Skeletal muscle satellite cell (primary cell): Measurements from ENCODE around the gene TRIM50.
"Not testable (repeated sequence)": the region's sequence is repeated elsewhere in the genome, so short reads cannot be mapped to it uniquely, and the experiment has no call there.

Experiments
- H3K27me3 ChIP-seq: 2 replicates; pipeline ENCODE4 v1.7.0; 2013; ENCODE audit warnings: low read length; ENCODE audit not compliant: control insufficient read depth, insufficient read depth
- H3K36me3 ChIP-seq: 2 replicates; pipeline ENCODE4 v1.7.0; 2013; ENCODE audit warnings: mild to moderate bottlenecking, control low read depth, low read length; ENCODE audit not compliant: insufficient read depth
- H3K4me1 ChIP-seq: 2 replicates; pipeline ENCODE4 v1.7.0; 2013; ENCODE audit warnings: low read length; ENCODE audit not compliant: control insufficient read depth, insufficient read depth
- H3K4me2 ChIP-seq: 2 replicates; pipeline ENCODE4 v1.7.0; 2013; ENCODE audit warnings: mild to moderate bottlenecking, low read length
- H3K4me3 ChIP-seq: 2 replicates; pipeline ENCODE4 v1.7.0; 2013; ENCODE audit warnings: low read length
- H3K9ac ChIP-seq: 2 replicates; pipeline ENCODE4 v1.7.0; 2013; ENCODE audit warnings: mild to moderate bottlenecking, low read depth, low read length, moderate library complexity
- H3K9me3 ChIP-seq: replicated peaks from 2 replicates; pipeline ENCODE4 v1.7.0; 2013; ENCODE audit warnings: mild to moderate bottlenecking, control low read depth, low read length

TRIM50 gene

DNA sequence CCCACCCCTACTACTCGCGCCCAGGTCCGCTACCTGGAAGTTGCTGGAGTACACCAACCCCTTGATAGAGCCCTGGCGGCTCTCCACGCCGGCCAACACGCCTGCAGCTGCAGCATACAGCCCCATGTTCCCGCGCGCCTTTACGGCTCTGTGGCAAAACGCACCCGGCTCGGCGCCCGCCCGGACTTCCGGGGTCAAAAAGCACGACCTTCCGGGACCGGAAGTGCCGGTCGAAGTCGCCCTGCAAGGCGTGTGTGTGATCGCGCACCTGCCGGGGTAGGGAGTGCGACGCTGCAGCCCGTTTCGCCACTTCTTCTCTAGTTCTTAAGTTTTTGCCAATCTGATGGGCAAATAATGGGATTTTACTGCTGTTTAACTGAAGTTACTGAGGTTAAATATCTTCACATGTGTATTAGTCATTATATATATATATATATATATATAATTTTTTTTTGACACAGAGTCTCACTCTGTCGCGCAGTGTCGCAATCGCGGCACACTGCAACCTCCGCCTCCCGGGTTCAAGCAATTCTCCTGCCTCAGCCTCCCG, 19.1 kb downstream of the TRIM50 start, which contains the start of gene NSUN5:
TSS of gene NSUN5 (minus strand) at position 162 of the 550 bp plus-strand sequence. CDS start at position 126, 36 bp downstream.
- Histone ChIP-seq H3K27me3 (no peaks in the 10 kb centered on the region), H3K4me1 (peaks cover 6% of the 10 kb centered on the region), H3K4me3 (peak within 1 kb of the TSS; percentile 85), H3K4me2 (peak within 1 kb of the TSS; percentile 97), H3K9me3 (no peaks in the 10 kb centered on the region), H3K36me3 (peaks cover 13% of the 10 kb centered on the region), H3K9ac (peak within 1 kb of the TSS; percentile 74)

DNA sequence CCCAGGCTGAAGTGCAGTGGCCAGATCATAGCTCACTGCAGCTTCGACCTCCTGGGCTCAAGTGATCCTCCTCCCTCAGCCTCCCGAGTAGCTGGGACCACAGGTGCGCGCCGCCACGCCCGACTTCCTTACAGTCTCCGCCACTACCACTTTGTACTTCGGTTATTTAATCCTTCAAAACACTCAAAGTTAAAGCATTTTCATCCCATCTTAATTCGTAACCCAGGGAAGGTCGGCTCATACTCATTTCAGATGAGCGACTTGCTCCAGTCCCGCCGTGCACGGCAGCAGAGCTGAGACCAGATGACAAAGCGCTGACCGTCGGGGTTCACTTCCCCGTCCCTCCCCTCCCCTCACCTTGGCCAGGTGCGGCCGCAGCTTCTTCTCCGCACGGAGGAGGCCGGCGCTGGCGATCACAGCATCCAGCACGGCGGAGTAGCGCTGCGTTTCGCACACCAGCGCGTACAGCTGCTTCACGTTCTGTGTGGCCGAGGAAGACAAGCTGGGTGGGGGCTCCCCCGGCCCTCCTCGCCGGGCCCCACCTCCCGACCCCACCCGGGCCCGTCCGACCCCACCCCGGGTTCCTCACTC, 19.7 kb downstream of the TRIM50 start:
- peak overlapping the region; percentile 74 for H3K9ac ChIP-seq
- H3K4me2 ChIP-seq: peak overlapping the region; percentile 97
- H3K4me1 ChIP-seq: peaks cover 6% of the 10 kb centered on the region
- H3K9me3 ChIP-seq: no peaks in the 10 kb centered on the region
- no peaks in the 10 kb centered on the region for H3K27me3 ChIP-seq
- H3K36me3 ChIP-seq: peaks cover 13% of the 10 kb centered on the region
- H3K4me3 ChIP-seq: peak overlapping the region; percentile 85

DNA sequence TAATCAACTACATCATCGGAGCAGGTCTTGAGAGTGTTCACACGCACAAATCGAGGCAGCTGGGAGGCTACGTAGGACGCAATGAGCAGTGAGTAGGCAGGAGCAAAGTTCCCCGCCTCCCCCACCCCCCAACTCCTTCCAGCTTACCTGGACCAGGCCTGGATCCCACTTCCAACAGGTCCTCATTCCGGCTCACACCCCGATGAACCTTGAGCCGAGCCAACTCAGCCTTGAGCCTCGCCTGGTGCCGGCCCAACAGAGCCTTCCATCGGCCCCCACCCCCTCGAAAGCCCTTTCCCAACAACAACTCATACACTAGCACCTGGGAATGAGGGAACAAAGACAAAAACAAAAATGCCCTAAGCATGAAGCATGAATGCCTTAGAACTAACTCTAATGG, 20.4 kb downstream of the TRIM50 start:
- H3K9me3 ChIP-seq: no peaks in the 10 kb centered on the region
- no peaks in the 10 kb centered on the region for H3K27me3 ChIP-seq
- no peak overlapping the region for H3K9ac ChIP-seq
- H3K4me3 ChIP-seq: peak overlapping the region; percentile 85
- H3K4me1 ChIP-seq: peaks cover 6% of the 10 kb centered on the region
- peaks cover 13% of the 10 kb centered on the region for H3K36me3 ChIP-seq
- peak overlapping the region; percentile 97 for H3K4me2 ChIP-seq

DNA sequence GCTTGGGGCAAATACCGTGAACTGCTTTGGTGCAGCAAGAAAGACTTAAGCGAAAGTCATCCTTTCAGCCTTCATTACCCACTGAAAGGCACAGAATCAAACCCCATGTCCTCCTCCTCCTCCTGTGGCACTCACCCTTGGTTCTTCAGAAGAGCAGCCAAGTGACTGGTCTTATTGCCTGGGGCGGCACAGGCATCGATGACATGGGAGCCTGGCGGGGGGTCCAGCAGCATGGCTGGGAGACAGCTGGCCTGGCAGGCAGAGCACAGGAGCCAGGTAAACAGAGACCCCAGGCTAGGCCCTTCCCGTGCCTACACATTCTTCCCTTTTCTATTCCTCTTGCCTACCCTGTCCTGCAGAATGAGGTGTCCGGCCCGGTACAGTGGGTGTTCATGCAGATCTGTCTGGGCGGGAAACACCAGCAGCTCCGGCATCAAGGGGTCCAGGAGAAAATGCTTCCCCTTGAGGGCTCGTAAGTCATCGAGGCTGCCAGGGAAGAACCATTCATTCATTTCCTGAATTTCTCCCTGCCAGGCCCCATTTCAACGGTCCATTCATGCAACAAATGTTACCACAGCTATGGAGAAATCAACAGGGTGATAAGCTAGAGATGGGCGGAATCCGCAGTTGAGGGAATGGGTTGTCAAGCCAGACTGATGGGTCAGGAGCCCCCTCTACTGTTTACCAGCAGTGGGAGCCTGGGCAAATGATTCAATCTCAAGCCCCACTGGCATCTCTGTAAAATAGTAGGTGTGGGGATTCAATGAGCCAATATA, 23.1 kb downstream of the TRIM50 start:
- H3K36me3 ChIP-seq: peaks cover 13% of the 10 kb centered on the region
- not testable (repeated sequence) for H3K4me1 ChIP-seq, H3K9ac ChIP-seq, H3K27me3 ChIP-seq, H3K4me3 ChIP-seq, H3K4me2 ChIP-seq, H3K9me3 ChIP-seq

DNA sequence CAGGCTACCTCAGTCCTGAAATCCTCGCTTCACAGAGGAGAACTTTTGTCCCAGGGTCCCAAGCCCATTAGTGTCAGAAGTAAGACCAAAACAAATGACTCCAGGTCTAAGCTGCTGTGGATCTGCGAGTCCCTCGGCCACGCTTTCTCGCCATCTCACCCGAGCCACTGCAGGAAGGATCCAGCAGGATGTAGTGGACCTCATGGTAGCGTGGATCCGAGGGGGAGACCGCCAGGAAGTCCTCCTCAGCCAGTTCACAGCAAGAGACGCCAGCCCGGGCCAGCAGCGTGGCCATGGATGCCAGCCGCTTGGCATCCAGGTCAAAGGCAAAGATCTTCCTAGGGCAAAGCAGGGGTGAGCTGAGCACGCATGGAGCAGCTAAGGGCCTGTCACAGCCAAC, 23.8 kb downstream of the TRIM50 start:
- H3K36me3 ChIP-seq: peaks cover 13% of the 10 kb centered on the region
- no peak overlapping the region for H3K9ac ChIP-seq
- no peaks in the 10 kb centered on the region for H3K27me3 ChIP-seq
- H3K4me2 ChIP-seq: no peak overlapping the region
- peaks cover 6% of the 10 kb centered on the region for H3K4me1 ChIP-seq
- no peaks in the 10 kb centered on the region for H3K9me3 ChIP-seq
- no peak overlapping the region for H3K4me3 ChIP-seq

DNA sequence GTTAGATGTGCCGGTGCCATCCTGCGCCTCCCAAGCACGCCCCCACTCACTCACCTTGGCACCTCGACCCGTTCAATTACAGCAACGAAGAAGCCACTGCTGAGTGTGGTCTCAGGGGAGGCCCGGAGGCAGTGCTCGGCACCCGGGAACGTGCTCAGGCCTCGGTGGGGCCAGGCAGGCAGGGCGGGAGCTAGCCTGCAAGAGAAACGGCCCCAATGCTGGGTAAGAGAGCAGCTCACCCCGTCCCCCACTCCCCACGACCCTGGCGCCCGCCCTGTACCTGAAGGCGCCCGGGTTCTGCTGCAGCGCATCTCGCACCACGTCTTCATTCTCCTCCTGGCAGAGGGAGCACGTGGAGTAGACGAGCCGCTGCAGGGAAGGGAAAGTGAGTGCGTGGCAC, 24.3 kb downstream of the TRIM50 start:
- H3K9ac ChIP-seq: no peak overlapping the region
- H3K4me1 ChIP-seq: peaks cover 6% of the 10 kb centered on the region
- no peak overlapping the region for H3K4me3 ChIP-seq
- H3K36me3 ChIP-seq: peaks cover 13% of the 10 kb centered on the region
- H3K4me2 ChIP-seq: no peak overlapping the region
- no peaks in the 10 kb centered on the region for H3K27me3 ChIP-seq
- H3K9me3 ChIP-seq: no peaks in the 10 kb centered on the region

DNA sequence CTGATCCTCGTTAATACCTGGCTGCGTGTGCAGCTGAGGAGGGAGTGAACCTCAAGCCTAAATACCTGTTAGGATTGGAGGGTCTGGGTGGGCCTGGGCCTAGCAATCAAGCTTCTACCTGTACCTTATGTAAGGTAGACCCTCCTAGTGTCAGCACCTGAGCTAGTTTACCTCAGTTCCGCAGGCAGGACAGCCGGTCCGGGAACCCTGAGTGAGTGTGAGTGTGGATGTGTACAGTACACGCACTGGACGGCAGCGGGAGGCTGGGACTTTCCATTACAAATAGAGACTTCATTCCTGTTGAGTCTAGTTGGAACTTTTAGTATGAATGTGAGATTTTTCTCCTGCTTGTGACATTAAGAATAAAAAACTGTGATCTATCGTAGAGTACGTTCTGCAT, 25.0 kb downstream of the TRIM50 start:
- H3K4me2 ChIP-seq, H3K9ac ChIP-seq, H3K27me3 ChIP-seq, H3K4me1 ChIP-seq, H3K9me3 ChIP-seq, H3K4me3 ChIP-seq: not testable (repeated sequence)
- H3K36me3 ChIP-seq: peaks cover 13% of the 10 kb centered on the region

DNA sequence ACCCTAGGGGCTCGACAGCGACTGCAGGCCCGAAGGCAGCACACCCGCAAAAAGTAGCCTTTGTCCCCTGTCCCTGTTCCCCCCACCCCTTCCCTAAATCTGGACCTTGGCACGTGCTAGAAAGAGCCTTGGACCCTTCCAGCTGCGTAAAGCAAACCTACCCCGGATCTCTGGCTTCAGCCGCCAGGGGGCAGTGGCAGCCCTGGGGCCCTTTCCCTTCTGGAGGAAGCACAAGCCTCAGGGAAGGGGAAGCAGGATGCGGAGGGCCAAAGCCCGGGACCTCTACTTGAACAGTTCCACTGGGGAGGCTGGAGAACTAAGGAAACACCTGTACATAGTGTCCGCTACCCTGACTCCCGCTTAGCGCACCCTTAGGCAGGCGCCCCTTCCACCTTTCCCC, 26.8 kb downstream of the TRIM50 start:
- H3K4me2 ChIP-seq, H3K9me3 ChIP-seq, H3K27me3 ChIP-seq, H3K36me3 ChIP-seq, H3K4me1 ChIP-seq, H3K4me3 ChIP-seq, H3K9ac ChIP-seq: not testable (repeated sequence)

DNA sequence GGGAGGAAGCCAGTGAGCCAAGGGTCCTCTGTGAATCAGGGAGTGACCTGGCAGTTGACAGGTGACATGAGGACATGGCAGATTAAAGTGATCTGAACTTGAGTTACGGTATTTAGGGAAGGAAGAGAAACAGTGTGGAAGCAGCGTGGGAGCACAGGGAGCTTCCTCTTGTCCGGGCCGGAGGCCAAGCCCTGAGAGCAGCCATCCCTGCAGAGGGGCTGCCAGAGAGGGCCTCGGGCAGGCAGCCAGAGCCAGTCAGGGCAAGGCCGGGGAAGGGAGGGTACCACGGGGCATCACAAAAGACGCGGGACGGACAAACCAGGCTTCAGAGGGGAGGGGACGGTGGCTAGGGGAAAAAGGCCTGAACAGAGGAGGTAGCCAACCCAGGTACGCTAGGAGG, 28.1 kb downstream of the TRIM50 start:
- not testable (repeated sequence) for H3K4me3 ChIP-seq, H3K9ac ChIP-seq, H3K9me3 ChIP-seq, H3K4me2 ChIP-seq, H3K27me3 ChIP-seq, H3K4me1 ChIP-seq, H3K36me3 ChIP-seq

DNA sequence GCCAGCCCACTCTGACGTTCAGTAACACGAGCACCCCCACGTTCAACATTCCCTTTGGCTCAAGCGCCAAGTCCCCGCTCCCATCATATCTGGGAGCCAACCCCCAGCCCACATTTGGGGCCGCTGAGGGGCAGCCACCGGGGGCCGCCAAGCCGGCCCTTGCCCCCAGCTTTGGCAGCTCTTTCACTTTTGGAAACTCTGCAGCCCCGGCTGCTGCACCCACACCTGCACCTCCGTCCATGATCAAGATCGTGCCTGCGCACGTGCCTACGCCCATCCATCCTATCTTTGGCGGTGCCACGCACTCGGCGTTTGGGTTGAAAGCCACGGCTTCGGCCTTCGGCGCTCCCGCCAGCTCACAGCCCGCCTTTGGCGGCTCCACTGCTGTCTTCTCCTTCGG, 30.2 kb downstream of the TRIM50 start:
- not testable (repeated sequence) for H3K4me1 ChIP-seq, H3K36me3 ChIP-seq, H3K4me3 ChIP-seq, H3K9me3 ChIP-seq, H3K9ac ChIP-seq, H3K4me2 ChIP-seq, H3K27me3 ChIP-seq

DNA sequence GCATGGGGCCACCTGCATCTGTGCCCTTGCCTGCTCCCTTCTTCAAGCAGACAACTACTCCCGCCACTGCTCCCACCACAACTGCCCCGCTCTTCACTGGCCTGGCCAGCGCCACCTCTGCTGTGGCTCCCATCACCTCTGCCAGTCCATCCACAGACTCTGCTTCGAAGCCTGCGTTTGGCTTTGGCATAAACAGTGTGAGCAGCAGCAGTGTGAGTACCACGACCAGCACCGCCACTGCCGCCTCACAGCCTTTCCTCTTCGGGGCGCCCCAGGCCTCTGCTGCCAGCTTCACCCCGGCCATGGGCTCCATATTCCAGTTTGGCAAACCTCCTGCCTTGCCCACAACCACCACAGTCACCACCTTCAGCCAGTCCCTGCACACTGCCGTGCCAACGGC, 30.6 kb downstream of the TRIM50 start:
- not testable (repeated sequence) for H3K4me1 ChIP-seq, H3K4me2 ChIP-seq, H3K27me3 ChIP-seq, H3K36me3 ChIP-seq, H3K4me3 ChIP-seq, H3K9me3 ChIP-seq, H3K9ac ChIP-seq

DNA sequence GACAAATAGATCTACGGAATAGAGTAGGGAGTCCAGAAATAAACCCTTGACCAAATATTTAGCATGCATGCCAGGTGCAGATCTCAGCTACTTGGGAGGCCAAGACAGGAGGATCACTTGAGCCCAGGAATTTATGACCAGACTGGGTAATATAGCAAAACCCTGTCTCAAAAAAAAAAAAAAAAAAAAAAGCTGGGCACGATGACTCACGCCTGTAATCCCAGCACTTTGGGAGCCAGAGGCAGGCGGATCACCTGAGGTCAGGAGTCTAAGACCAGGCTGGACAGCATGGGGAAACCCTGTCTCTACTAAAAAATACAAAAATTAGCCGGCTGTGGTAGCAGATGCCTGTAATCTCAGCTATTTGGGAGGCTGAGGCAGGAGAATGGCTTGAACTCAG, 50.7 kb downstream of the TRIM50 start:
- not testable (repeated sequence) for H3K4me1 ChIP-seq, H3K9ac ChIP-seq, H3K27me3 ChIP-seq, H3K4me2 ChIP-seq, H3K36me3 ChIP-seq, H3K9me3 ChIP-seq, H3K4me3 ChIP-seq
